22Rv1 (cell line): Measurements from ENCODE around the gene ZNF888.
"Not testable (repeated sequence)": the region's sequence is repeated elsewhere in the genome, so short reads cannot be mapped to it uniquely, and the experiment has no call there.

Source experiments
- ZFX ChIP-seq: fragments of 450-650 bp; IDR thresholded peaks from 2 replicates; pipeline ENCODE4 v1.6.1; 2017; ENCODE audit warnings: antibody characterized with exemption, borderline replicate concordance
- TF ChIP-seq, protein P1 (sequence below): fragments of 450-650 bp; IDR thresholded peaks from 2 replicates; pipeline ENCODE4 v1.5.1; 2017; ENCODE audit warnings: mild to moderate bottlenecking

DNA sequence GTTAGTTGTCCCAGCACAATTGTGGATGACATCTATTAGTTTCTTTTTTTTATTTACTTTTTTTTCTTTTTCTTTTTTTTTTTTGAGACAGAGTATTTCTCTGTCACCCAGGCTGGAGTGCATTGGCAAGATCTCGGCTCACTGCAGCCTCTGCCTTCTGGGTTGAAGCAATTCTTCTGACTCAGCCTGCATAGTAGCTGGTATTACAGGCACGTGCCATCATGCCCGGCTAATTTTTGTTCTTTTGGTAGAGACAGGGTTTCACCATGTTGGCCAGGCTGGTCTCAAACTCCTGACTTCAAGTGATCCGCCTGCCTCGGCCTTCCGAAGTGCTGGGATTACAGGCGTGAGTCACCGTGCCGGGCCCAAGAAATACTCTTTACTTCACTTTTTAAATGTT, 1.4 kb upstream of the ZNF888 start:
- TF ChIP-seq, protein P1, sequence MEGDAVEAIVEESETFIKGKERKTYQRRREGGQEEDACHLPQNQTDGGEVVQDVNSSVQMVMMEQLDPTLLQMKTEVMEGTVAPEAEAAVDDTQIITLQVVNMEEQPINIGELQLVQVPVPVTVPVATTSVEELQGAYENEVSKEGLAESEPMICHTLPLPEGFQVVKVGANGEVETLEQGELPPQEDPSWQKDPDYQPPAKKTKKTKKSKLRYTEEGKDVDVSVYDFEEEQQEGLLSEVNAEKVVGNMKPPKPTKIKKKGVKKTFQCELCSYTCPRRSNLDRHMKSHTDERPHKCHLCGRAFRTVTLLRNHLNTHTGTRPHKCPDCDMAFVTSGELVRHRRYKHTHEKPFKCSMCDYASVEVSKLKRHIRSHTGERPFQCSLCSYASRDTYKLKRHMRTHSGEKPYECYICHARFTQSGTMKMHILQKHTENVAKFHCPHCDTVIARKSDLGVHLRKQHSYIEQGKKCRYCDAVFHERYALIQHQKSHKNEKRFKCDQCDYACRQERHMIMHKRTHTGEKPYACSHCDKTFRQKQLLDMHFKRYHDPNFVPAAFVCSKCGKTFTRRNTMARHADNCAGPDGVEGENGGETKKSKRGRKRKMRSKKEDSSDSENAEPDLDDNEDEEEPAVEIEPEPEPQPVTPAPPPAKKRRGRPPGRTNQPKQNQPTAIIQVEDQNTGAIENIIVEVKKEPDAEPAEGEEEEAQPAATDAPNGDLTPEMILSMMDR = not testable (repeated sequence)
- TF ChIP-seq ZFX = not testable (repeated sequence)
